Measurements from ENCODE around the gene CFAP74.
"Not testable (repeated sequence)": the region's sequence is repeated elsewhere in the genome, so short reads cannot be mapped to it uniquely, and the experiment has no call there.

Gene CFAP74

DNA sequence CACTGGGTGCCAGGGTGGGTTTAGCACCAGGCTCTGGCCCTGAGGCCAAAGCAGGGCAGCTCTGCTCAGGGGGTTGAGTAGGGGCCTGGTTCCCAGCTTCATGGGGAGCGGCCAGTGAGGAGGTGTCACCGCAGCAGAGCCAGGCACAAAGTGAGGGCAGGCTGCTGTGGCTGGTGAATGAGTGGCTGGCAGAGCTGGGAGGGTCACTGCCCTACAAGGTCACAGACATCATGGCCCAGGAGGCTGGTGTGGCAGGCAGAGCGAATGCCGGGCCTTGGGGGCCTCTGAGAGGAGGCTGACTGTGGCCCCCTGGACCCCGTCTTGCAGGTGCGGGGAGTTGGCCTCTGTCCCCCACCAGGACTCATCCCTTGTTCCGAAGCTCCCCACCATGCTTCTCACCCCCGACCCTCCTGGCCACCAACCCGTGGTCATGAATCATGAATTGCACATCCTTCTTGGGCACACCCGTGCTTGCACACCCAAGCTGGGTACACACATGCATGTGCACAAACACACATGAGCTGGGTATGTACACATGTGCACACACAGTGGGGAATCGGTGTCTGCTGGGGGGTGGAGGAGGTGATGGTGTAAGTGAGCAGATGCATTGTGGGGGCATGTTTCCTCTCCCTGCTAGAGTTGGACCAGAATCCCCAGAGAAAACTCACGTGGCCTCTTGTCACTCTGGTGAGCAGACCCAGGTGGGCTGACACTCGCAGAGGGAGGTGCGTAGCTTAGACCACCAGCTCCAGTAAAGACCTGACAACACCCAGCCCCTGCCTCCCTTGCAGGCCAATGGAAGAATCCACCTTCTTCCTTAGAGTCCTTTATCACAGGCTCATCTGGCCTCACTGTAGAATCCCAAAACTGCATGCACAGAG is 107.9 kb downstream of the CFAP74 start:
- in situ Hi-C loops (cut with MboI; ENCODE audit: low pct_unique_long_range_greater_than_20kb, low sequenced_read_pairs): no loop called here
- no peak for DNase-seq

DNA sequence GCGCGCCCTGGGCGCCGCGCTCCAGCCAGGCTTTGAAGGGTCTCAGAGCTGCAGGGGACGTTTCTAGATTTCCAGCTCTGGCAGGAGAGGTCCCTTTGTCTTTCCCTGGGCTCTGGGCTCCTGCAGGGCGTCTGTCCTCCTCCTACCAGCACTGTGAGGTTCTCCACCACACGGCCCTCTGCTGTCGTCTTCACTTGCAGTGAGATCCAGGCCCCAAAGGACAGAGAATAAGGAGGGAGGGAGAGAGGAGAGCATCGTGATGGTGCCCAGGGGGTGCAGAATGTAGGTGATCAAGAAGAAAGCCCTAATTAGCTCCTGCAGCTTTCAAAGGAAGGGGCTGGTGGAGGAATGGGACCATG is 108.5 kb downstream of the CFAP74 start:
- in situ Hi-C loops (cut with MboI; ENCODE audit: low pct_unique_long_range_greater_than_20kb, low sequenced_read_pairs): no loop called here
- no peak for DNase-seq

DNA sequence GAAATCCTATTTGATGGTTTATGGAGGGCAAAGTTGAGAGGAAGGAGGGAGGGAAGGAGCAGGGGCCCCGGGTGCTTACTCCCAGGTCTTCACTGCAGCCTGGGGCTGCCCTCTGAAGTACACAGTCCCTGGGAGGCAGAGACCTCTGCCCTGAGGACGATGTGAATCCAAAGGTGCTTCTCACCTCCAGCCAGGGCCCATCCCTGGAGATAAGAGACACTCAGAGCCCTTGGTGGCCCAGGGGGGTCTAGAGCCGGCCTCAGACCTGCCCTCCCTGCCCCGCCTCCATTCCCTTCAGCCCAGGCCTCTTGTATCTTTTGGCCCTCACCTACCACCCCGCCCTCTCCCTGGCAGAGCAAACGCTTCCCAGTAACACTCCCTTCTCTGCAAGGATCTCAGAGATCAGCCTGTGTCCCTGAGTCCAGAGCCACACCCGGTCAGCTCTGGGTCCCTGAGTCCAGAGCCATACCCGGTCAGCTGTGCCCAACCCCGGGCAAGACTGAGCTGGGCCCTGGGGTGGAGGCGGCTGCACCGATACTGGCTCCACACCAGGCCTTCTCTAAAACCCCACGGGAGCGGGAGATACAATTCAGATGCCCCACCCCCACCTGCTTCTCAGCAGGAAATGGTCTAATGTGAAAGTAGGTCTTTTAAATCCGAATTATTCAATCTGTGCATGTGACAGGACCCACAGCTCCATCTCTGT is 109.1 kb downstream of the CFAP74 start:
- no peak for DNase-seq
- in situ Hi-C loops (cut with MboI; ENCODE audit: low pct_unique_long_range_greater_than_20kb, low sequenced_read_pairs): no loop called here

DNA sequence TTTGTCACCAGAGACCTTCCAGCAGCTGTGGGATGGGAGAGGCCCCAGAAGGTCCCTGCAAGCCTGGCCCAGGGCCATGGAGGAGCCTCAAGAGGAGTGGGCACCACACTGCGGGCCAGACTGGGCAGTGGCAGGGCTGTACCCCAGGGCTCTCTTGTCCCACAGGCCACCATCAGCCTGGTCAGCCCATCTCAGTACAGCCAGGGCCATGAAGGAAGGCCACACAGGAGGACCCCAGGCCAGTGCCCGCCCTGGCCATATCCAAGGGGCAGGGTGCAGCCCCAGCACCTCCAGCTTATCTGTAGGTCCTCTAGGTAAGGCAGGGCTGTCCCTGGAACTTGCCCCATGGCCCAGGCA is 109.6 kb downstream of the CFAP74 start:
- in situ Hi-C loops (cut with MboI; ENCODE audit: low pct_unique_long_range_greater_than_20kb, low sequenced_read_pairs): no loop called here
- DNase-seq: no peak

DNA sequence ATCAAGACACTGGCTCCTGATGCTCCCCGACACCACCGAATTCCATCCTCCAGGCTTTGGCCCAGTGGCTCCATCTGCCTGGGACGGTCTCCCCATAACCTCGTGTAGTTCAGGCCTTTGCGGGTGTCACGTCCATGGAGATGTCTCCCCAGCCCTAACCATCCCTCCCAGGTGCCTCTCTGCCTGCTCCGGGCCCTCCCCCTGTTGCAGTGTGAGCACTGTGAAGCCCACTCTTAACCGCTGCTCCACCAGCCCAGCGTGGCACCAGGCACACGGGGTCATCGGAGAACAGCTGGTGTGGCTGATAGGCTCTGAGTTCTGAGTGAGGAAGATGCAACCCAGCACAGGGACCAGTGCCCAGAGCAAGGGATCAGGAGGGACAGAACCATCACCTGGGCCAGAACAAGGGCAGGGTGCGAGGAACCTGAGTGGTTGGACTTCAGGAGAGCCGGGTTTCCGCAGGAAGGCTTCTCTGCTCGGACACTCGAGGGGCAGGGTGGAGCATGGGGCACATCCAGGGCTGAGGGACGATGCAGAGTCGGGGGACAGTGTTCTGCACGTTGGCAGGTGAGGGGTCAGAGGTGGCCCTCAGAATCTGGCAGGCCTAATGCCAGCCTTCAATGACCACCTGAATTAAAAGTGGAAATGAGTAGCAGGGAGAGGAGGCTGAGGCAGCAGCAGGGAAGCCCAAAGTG is 110.1 kb downstream of the CFAP74 start:
- DNase-seq: no peak
- in situ Hi-C loops (cut with MboI; ENCODE audit: low pct_unique_long_range_greater_than_20kb, low sequenced_read_pairs): no loop called here

DNA sequence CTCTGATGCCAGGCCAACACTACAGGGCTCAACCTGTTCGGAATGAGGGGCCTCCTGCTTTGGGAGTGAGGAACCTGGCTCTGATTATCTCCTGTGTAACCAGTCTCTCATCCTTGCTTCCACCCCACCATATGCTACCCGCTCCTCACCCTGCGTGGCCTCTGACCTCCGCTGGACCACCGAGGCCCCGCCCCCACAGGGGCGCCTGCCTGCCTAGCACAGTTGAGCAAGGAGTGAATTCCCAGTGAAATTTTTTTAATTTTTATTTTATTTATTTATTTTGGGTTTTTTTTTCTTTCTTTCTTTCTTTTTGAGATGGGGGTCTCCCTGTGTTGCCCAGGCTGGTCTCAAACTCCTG is 110.8 kb downstream of the CFAP74 start:
- in situ Hi-C loops (cut with MboI; ENCODE audit: low pct_unique_long_range_greater_than_20kb, low sequenced_read_pairs): no loop called here
- DNase-seq: no peak

DNA sequence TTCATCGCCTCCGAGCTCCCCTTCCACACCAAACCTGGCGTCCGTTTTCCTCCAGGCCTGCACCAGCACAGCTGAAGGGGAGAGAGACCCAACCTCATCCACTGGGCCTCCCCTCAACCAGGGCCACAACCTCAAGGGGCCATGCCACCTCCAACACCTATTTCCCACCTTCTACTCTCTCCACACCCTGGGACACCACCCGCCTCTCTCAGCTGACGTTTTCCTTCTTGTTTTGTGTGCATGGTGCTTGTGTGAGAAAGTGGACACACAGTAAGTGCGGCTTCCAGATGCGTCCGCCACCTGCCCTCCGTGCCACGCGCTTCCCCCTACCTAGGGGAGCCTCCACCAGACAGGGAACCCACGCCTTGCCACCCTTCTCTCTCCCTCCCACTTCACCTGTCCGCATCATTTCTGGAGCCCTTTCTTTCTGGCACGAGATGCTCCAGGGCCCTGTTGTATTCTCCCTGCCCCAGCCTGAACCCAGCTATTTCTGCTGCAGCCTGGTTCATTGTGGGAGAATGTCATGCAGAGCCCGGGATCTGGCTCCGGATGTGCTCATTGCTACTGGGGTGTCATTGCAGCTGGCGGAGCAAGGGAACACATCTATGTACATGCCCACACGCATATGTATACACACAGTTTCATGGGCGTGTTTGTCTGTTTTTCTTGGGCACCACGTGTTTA is 111.4 kb downstream of the CFAP74 start:
- no peak for DNase-seq
- in situ Hi-C loops (cut with MboI; ENCODE audit: low pct_unique_long_range_greater_than_20kb, low sequenced_read_pairs): no loop called here

DNA sequence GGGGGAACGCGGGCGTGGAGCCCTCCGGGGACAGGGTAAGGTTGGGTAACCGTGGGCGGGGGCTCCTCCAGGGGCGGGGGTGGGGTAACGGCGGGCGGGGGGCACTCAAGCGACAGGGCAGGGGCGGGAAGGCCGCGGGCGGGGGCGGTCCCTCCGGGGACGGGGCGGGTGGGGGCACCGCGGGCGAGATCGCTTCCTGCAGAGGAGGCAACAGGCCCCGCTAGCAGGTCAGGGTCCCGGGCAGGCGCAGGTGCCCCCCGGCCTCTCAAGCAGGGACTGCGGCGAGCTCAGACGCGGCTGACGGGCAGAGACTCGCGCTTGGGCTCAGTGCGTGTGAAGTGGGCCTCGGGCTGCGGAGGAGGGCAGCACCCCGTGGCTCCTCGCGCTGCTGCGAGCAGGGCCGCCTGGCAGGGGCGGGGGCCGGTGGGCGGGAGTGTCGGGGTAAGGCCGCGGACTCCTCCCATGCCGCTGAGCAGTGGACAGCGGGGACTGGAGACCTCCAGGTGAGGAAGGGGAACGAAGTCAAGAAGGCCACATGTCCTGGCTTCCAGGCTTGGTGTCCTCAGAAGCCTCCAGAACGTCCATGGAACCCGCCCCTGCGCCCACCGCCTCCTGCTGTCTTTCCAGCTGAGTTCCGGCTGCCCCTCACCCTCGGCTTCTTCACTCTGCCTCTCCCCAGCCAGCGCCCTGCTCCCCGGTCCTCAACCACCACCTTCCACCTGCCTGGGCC is 112.1 kb downstream of the CFAP74 start:
- peak; percentile 57 for DNase-seq
- in situ Hi-C loops (cut with MboI; ENCODE audit: low pct_unique_long_range_greater_than_20kb, low sequenced_read_pairs): no loop called here

DNA sequence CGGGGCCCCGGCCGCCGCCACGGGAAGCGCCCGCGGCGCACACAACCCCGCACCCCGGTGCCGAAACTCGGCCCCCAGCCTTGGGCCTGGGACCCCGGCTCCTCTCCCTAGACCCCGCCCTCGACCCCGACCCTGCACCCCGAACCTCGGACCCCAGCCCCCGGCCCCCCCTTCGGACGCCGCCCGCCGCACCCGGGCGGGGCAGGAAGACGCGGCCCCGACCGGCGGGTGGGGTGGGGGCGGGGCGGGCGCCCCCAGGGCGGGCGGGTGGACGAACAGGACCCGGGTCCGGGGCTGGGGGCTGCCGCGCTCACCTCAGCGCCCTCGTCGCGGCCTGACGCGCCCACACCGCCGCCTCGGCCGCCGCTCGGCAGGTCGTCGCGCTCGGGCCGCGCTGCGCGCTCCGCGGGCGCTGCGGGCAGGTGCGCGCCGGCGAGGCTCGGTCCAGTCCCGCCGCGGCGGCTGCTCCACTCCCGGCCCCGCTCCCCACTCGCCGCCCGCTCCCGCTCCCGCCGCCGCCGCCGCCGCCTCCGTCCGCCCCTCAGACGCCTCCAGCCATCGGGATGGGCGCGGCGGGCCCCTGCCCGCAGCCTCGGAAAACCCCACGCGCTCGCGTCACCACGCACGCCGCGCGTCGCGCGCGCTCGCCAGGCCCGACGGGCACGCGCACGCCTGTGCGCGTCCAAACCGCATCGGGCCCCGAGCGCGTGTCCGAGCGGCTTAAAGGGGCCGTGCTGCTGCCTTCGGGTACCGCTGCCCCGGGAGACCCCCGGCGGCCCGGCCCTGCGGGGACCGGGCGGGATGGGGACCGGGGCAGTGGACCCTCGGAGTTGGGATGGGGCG is 112.9 kb downstream of the CFAP74 start, which contains the start of gene GNB1:
Gene GNB1, minus strand, starts transcription at position 582 of the 843 bp plus-strand sequence. CDS start 65,634 bp downstream, outside the sequence.
- peak; percentile 92 for DNase-seq
- in situ Hi-C loops (cut with MboI; ENCODE audit: low pct_unique_long_range_greater_than_20kb, low sequenced_read_pairs): no loop called here

DNA sequence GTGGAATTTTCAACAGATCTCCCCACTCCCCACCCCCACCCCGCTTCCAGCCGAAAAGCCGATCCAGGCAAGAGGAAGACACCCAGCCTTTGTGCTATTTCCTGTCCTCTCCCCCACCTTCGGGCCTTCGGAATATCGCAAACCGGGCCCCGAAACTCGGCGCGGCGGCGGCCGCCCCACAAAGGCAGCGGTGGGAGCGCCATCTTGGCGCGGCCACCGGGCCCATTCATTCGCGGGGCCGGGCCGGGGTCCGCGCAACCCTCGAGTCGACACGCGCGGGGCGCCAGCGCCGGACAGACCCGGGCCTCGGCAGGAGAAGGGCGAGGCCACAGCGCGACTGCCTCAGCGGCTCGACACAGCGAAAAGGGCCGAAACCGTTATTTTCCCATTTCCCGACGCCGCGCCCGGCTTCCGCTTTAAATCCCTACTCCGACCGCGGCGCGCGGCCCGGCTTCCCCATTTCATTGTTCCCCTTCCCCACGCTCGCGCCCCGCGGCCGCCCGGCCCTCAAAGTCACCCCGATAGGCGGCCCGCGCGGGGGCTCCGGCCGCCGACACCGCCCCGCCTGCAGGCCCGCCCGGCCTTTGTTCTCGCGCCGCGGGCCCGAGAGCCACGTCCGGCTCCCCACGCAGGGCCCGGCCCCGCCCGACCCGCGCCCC is 113.6 kb downstream of the CFAP74 start:
- peak; percentile 73 for DNase-seq

DNA sequence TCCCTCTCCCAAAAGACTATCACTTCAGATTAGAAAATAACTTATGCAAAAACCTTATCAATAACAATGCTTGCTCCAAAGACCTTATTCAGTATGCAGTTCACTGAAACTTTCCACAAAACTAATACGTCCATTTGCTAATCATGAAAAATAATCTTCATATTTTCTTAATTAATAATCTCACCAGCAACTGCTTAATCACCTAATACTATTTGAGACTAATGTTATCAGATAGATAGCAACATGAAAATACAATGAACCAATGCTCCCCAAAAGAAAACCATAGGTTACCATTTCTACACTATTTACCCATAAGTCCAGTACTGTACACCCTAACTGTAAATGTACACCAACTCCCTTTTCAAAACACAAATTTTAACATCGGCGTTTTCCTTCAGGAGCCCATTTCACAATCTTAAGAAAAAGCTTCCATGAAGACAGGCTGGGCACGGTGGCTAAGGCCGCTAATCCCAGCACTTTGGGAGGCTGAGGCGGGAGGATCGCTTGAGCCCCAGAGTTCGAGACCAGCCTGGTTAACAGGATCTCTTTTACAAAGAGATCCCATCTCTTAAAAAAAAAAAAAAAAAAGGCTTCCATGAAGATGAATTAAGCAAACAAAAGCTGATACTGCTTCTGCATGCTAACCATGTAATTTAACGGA is 114.4 kb downstream of the CFAP74 start:
- DNase-seq: peak; percentile 42
- in situ Hi-C loops (cut with MboI; ENCODE audit: low pct_unique_long_range_greater_than_20kb, low sequenced_read_pairs): no loop called here

More for the DNA sequence above, 113.6 kb downstream of the CFAP74 start:
- in situ Hi-C loops (cut with MboI; ENCODE audit: low pct_unique_long_range_greater_than_20kb, low sequenced_read_pairs): no loop called here

DNA sequence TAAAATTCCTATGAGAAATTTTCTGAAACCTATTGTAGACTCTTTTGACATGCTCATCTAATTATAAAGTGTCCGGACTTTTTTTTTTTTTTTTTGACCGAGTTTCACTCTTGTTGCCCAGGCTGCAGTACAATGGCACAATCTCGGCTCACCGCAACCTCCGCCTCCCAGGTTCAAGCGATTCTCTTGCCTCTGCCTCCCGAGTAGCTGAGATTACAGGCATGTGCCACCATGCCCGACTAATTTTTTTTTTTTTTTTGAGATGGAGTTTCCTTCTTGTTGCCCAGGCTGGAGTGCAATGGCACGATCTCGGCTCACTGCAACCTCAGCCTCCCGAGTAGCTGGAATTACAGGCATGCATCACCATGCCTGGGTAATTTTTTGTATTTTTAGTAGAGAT is 119.7 kb downstream of the CFAP74 start:
- in situ Hi-C loops (cut with MboI; ENCODE audit: low pct_unique_long_range_greater_than_20kb, low sequenced_read_pairs); DNase-seq: not testable (repeated sequence)

DNA sequence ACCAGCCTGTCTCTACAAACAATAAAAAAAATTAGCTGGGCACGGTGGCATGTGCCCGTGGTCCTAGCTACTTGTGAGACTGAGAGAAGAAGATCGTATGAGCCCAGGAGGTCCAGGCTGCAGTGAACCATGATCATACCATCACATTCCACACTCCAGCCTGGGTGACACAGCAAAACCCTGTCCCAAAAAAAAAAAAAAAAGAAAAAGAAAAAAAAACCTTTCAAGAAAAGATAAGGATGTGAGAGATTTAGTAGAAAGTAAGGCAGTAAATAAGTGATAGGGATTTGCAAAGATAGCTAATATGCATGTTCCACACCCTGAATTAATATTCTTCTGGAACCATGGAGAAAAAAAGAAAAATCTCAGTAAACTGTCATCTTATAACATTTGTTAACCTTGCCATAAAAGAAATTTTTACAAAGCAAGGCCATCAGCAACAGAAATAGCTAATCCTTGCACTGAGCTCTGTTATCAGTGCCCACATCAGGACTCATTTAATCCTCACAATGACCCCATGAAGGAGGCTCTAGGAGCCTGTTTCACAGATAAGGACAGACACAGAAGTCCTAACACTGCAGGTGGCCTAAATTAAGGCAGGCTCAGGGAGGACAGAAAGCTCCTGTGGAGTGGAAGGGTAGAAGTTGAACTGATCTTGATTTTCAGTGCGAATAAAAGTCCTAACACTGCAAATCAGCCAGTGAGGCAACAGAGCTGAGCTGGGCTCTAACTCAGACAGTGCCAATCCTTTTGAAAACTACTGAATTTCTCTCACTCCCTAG is 120.3 kb downstream of the CFAP74 start:
- DNase-seq: peak; percentile 35
- in situ Hi-C loops (cut with MboI; ENCODE audit: low pct_unique_long_range_greater_than_20kb, low sequenced_read_pairs): no loop called here

DNA sequence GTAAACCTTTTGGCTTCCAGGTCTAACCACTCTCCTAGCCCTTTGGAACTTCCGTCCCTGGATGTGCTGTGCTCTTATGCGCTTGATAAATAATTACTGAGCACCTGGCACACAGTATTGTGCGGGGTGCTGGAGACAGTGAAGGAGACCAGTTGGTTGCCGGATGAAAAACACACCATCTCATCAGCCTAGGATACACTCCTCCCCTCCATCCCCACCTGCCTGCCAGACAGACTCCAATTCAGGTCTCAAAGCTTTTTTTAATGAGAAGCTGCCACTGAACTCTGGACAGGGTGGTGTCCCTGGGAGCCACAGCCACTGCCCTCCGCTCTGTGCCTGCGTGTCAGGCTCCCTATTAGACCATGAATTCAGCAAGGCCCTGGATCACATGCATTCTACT is 121.9 kb downstream of the CFAP74 start:
- in situ Hi-C loops (cut with MboI; ENCODE audit: low pct_unique_long_range_greater_than_20kb, low sequenced_read_pairs): no loop called here
- DNase-seq: no peak

DNA sequence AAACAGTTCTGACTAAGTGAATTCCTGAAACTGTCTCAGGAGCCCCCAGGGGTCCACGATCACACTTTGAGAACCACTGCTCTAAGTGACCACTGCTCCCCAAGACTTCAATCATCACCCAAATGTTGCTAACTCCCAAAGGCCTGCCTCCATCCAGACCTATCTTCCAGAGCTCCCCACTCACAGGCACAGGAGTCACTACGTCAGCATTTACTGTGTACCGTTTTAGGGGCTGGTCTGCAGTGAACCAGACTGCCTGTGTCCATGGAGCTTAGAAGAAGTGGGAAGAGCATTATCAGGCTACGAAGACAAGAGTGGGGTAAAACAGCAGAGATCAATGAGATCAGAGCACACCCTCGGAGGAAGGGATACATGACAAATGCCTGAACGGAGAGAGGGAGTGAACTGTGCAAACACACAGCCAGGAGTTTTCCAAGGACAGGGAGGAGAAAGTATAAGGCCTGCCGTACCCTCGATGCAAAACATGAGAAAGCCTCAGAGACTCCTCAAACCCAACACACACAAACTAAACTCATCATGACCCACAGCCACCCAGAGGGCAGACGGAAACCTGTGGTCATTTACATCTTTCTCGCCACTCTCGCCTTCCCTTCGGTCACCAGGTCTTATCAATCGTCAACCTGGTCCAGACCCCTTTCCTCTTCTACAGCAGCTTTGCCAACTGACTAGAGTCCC is 122.8 kb downstream of the CFAP74 start:
- in situ Hi-C loops (cut with MboI; ENCODE audit: low pct_unique_long_range_greater_than_20kb, low sequenced_read_pairs): no loop called here

DNA sequence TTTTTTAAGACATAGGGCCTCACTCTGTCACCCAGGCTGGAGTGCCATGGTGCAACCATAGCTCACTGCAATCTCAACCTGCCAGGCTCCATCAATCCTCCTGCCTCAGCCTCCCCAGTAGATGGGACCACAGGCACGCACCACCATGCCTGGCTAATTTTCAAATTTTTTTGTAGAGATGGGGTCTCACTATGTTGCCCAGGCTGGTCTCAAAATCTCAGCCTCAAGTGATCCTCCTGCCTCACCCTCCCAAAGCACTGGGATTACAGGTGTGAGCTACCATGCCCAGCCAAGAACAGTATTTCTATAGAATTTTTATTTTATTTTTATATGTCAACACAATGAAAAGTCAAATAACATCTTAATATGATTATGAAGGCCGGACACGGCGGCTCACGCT is 123.6 kb downstream of the CFAP74 start:
- in situ Hi-C loops (cut with MboI; ENCODE audit: low pct_unique_long_range_greater_than_20kb, low sequenced_read_pairs): no loop called here
- no peak for DNase-seq

More for the DNA sequence above, 122.8 kb downstream of the CFAP74 start:
- DNase-seq: no peak

Data from KBM-7 (cell line).